ENCODE measurements around the gene MTNR1B.

- TF ChIP-seq CBX3 (IDR thresholded peaks at IDR 0.05; ENCODE audit: low read depth) = no peak
- TF ChIP-seq ZNF274 (IDR thresholded peaks at IDR 0.05; ENCODE audit: low read depth, low read length) = no peak
- TF ChIP-seq, protein P1, sequence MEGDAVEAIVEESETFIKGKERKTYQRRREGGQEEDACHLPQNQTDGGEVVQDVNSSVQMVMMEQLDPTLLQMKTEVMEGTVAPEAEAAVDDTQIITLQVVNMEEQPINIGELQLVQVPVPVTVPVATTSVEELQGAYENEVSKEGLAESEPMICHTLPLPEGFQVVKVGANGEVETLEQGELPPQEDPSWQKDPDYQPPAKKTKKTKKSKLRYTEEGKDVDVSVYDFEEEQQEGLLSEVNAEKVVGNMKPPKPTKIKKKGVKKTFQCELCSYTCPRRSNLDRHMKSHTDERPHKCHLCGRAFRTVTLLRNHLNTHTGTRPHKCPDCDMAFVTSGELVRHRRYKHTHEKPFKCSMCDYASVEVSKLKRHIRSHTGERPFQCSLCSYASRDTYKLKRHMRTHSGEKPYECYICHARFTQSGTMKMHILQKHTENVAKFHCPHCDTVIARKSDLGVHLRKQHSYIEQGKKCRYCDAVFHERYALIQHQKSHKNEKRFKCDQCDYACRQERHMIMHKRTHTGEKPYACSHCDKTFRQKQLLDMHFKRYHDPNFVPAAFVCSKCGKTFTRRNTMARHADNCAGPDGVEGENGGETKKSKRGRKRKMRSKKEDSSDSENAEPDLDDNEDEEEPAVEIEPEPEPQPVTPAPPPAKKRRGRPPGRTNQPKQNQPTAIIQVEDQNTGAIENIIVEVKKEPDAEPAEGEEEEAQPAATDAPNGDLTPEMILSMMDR (IDR thresholded peaks at IDR 0.05 in 2 of 3, conservative IDR thresholded peaks at IDR 0.05 in 1 of 3; ENCODE audit: borderline replicate concordance in 1 of 3, insufficient read depth in 1 of 3, low read depth in 2 of 3, low read length in 2 of 3) = no peak
- TF ChIP-seq TCF7L2 (IDR thresholded peaks at IDR 0.05; ENCODE audit: borderline replicate concordance, extremely low read depth, insufficient read depth, insufficient read length) = no peak
- TF ChIP-seq ZBTB33 (IDR thresholded peaks at IDR 0.05; ENCODE audit: extremely low read depth, insufficient replicate concordance, low read length) = no peak
- no peak for TF ChIP-seq EZH2phosphoT487 (IDR thresholded peaks at IDR 0.05; ENCODE audit: borderline replicate concordance)
- TF ChIP-seq POLR2AphosphoS5 (IDR thresholded peaks at IDR 0.05; ENCODE audit: low read depth, low read length) = no peak
- no peak for TF ChIP-seq POLR2A (IDR thresholded peaks at IDR 0.05; ENCODE audit: borderline replicate concordance, extremely low read depth, insufficient read depth, insufficient read length)
- no peak for TF ChIP-seq REST (IDR thresholded peaks at IDR 0.05; ENCODE audit: low read depth)
- no peak for TF ChIP-seq CEBPB (IDR thresholded peaks at IDR 0.05; ENCODE audit: low read depth)
- no peak for TF ChIP-seq SP1 (IDR thresholded peaks at IDR 0.05; ENCODE audit: low read depth)
- TF ChIP-seq YY1 (IDR thresholded peaks at IDR 0.05; ENCODE audit: extremely low read depth, insufficient replicate concordance, low read depth, low read length) = no peak
Observed at GRCh38 chr11:93005239-93005638, 35.8 kb downstream of the MTNR1B start.

Measured in HCT116 (cell line).